GM19238 (cell line): ENCODE results near the gene MFAP4.

Experiments
- DNase-seq: peaks from one replicate; pipeline ENCODE4 v3.0.0; 2011; ENCODE audit warnings: low spot score; ENCODE audit not compliant: insufficient read length

MFAP4 gene

DNA sequence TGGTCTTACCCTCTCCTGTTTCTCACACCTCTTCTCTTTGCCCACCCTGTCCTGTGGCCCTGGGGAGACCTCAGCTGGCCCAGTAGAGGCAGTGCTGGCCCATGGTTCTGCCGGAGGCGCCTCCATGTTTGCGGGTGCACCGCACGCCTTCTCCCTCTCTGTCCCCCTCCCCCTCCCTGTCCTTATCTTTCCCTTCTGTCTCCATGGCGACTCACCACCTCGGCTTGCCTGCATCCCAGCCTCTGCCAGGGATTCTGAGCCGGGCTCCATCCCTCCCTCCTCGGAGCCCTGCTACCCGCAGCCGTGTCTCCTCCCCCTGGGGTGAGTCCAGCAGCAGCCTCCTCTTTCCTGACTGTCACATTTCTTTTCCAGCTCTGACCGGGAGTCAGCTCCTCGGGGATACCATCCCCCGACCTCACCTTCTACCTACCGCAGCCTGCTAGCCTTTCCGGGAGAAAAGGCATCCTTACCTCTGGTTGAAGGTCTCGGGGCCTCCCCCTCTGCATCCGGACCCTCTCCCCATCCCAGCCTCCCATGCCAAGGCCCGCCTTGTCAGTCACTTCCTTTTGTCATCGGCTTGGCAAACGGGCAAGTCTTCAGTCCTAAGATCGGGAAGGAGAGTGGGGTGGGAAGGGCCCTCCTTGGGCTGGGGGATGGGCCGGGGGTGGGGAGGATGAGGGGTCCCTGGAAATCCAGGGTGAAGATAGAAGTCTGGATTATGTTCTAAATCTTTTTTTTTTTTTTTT lies 24.1 kb upstream of the MFAP4 start, which contains the start of gene RNF112:
TSS of gene RNF112 (plus strand) at position 358 of the 746 bp plus-strand sequence. CDS start at position 535, 177 bp downstream.
- DNase-seq, result no peak

DNA sequence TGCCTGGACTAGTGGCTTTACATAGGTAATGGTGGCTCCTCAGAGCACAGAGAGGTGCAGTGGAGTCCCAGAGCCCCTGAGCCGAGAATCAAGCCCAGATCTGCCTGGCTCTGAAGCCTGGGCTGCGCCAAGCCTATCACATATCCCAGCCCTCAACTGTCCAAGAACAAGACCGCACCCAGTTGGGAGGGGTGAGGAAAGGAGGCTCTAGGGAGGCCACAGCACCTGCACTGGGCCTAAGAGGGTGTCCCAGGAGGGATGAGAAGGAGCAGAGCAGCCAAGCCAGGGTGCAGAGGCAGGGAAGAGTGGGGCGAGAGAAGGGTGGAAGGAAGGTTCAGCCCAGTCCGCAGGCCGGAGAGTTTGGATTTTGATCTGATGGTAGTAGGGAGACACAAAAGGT lies 23.1 kb upstream of the MFAP4 start:
- DNase-seq, result no peak

DNA sequence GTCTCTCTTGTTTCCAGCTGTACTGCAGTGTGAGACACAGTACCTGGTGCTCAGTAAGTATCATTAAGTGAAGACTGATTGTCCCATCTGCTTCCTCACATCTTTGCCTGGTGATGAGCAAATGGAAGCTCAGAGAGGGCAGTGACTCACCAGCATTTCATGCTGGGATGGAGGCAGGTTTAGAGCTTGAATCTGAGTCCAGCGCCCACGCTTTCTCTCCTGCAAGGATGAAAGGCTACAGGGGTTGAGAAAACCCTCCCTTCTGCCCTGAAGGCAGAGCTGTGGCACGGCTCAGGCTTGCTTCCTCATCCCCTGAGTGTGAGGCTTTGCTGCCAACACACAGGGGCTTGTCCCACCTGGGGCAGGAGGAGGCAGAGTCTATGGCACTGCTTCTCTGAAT lies 22.5 kb upstream of the MFAP4 start:
- no peak for DNase-seq

DNA sequence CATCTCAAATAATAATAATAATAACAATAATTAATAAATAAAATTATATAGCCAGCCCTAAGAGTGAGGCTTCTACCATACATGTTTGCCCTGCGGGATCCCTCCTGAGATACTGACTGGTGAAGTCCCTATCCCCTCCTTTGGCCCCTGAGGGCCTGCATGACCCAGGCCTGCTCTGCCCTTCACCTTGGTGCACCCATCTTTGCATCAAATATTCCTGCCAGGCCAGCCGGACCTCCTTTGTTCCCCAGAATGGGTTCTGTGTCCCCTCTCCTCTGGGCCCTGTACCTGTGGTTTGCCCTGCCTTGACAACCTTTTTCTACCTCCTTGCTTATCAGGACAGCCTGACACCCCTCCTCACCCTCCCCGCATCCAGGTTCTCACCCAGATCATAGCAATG lies 22.1 kb upstream of the MFAP4 start:
- no peak for DNase-seq

DNA sequence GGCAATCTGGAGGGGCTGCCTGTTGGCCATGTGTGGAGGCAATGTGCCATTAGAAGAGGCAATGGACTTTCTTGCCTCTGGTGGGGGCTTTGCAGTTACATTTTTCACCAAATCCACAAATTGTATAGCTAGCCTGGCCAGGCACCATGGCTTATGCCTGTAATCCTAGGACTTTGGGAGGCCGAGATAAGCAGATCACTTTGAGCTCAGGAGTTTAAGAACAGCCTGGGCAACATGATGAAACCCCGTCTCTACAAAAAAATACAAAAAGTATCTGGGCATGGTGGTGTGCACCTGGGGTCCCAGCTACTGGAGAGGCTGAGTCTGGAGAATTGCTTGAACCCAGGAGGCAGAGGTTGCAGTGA lies 21.3 kb upstream of the MFAP4 start:
- DNase-seq, result no peak

DNA sequence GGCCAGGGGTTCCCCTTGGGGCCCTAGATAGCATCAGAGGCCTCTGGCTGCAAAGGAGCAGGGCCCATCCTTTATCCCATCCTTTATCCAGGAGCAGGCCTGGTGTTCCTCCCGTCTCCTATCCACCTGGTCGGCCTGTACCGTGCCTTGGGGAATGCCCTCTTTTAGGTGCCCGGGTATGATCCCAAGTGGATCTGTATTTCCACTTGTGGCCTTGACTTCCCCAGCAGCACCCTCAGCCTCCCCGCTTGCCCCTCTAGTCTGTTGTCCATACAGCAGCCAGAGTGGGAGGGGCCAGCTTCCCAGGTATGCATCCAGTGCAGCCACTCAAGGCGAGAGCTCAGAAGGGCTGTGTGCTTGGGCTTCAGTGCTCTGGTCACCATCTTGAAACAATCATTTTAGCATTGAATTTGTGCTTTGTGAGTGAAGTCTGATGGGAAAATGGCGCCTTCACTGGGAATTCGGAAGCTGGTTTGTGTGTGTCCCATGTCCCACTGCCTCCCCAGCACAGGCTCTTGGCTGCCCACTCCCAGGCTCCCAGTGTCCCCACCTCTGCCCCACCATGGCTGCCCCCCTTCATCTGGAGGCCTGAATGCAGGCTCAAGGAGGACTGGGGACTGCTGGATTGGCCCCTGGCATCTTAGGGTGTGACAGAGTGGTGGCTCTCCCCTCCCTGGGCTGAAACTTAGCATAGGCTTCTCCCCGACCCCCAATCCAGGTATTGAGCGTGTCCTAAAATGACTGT lies 20.8 kb upstream of the MFAP4 start:
- no peak for DNase-seq

DNA sequence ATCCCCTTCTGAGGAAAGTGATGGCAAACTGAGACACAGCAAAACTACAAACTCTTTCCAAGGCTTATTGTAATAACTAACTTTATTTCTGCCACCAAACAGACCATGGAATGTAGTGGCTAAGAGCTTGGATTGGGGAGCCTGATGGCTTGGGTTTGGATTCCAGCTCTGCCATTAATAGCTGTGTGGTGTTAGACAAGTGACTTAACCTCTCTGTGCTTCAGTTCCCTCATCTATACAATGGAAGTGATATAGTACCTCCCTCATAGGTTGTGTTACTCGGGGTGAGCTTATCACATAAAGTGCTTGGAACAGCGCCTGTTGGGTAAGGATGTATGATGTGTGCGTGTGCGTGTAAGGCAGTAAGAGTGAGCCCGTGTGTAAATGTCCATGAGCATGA lies 18.1 kb upstream of the MFAP4 start:
- DNase-seq, result no peak

DNA sequence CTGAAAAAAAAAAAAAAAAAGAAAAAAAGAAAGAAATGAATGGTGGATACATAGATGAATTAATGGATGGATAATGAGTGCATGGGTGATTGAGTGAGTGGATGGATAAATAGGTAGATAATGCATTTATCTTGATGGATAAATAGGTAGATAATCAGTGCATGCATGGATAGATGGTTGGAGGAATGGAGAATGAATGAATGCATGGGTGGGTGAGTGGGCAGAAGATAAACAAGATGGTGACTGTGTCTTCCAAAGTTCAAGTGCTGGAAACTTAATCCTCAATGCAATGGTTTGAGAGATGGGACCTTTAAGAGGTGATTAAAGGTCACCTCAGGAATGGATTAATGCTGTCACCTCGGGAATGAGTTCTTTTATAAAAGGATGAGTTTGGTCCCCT lies 17.3 kb upstream of the MFAP4 start:
- DNase-seq, result no peak

DNA sequence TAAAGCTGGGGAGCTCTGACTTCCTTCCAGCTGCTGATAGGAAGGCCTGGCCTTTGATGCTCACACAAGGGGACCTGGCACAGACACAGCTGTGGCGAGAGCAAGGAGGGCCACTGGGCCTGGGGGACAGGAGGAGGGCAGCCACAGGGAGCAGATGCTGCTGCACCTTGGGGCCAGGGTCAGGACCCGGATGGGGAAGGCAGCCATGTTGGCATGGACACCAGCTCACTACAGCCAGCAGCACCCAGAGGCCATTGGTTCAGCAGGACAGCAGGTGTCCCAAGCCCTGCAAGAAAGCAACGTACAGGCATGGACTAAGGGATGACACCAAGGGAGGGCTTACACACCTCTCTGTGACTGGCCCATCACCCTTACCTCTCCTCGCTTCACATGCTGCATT lies 16.0 kb upstream of the MFAP4 start:
- DNase-seq, result no peak

DNA sequence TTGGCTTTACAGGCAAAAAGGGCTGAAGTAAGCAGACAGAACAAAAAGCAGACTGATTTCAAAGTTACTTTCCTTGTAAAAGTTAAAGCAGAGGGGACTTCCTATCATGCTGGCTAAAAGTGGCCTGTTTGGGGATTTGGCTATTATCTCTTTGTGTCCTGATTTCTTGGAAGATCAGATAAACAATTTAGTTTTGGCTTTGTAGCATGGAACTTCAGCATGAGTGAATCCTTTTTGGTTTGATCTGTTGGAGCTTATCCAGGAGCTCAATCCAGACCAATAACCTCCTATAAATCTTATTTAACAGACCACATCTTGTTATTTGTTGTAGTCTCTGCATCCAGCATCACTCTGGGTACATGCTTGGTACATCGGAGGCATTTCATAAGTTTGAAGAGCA lies 15.2 kb upstream of the MFAP4 start:
- no peak for DNase-seq

DNA sequence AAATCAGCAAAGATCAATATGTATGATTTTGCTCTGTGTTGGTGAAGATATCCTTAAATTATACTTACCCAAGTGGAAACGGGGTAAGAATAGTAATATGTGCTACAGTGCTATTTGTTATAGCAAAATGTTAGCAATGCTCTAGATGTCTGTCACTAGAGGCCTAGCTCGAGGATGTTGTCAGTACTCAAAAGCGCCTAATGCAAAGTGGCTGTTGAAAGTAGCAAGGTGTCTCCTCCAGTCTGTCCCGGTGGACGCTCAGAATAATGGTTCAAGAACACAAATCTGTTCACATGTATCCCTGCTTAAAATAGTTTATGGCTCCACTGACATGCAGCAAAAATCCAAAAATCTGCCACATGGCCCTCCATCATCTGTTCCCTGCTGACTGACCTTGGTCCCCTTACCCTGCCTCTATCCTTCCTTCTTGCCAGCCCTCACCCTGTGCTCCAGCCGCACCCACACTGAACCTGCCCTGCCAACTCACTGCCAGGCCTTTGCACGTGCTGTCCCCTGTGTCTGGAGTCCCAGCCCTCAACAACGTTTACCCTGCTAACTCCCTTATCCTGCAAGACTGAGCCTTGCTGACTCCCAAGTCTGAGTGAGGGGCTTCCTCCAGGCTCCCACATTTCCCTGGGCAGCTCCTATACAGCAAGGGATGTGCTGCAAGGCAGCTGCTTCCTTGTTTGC lies 14.5 kb upstream of the MFAP4 start:
- DNase-seq, result no peak

DNA sequence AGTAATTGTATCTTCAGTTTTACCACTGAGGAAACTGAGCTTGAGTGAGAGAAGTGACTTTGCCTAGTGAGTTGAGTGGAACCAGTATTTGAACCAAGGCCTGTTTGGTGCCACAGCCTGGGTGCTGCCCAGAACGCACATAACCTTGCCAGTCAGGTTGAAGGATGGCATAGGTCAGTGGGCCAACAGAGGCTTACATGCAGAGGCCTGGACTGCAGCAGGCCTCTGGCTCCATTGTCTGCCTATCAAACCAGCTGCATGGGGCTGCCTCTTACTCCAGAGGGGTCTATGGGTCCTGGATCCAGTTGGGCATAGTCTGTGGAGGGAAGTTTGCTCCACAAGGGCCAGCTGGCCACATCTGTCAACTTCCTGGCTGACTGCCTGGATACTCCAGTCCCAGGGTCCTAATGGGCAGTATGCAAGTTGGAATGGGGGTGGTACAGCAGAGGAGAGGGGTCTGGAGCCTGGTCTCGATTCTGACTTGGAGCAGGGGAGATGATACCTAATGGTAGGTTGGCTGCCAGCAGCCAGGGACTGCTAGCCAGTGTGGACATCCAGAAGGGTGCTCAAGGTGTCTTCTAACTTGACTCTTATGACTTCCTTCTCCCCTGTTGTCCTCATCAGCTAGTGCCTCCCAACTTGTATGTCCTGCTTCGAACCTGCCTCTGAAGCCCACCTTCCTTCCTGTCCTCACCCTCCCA lies 12.9 kb upstream of the MFAP4 start:
- no peak for DNase-seq

DNA sequence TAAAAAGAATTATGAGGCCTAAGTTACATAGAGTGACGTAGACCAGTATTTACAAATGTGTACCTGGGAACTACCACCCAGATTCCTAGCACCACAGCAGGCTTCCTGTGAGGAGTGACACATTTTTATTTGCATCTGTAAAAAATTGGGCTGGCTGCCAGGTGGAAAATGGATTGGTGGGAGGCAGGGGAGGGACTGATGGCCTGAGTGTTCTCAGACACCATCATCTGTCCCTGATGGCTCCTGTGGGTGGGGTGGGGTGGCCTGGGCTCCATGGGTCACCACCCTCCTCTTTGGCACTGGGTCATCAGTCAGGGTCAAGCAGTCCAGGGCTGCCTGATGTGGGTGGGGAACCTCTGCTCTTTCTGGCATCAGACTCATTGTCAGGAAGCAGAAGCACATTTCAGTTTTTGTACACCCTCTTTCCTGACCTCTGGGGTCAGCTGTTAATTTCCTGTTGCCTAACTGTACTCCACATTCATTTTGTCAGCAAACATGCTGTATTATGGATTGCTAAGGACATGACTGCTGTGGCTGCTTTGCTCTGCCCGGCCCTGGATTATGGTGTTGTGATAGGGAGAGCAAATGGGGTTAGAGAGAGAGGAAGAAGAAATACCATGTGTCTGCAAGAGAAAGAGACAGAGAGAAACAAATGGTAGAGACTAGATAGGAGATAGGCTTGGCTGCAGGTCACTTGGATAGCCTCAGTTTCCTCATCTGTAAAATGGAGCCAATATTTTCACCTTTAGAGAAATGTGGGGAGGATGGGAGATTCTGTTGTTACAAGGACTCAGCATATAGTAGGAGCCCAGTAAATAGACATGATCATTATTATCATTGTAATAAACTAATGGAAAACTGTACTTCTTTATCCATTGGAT lies 11.6 kb upstream of the MFAP4 start:
- no peak for DNase-seq

DNA sequence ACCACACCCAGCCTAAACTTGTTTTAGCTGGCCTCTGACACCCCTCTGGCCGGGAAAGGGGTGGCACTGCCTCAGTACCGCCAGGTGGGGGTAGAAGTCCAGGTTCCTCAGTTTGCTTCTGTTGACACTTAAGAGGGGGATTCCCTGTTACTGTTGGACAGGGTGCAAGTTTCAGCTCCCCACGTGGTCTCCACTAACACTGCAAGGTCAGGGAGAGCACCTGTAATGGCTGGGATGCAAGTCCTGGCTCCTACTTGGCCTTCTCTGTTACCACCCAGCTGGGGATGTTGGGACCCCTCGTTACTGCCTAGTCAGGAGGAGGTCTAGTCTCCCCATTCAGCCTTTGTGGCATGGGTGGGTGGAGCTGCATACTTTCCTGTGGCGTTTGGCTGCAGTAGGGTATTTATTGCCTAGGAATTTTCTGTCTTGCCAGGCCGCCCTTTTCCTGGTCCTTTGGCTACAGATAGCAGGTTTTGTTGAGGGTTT lies 10.6 kb upstream of the MFAP4 start:
- DNase-seq, result no peak

DNA sequence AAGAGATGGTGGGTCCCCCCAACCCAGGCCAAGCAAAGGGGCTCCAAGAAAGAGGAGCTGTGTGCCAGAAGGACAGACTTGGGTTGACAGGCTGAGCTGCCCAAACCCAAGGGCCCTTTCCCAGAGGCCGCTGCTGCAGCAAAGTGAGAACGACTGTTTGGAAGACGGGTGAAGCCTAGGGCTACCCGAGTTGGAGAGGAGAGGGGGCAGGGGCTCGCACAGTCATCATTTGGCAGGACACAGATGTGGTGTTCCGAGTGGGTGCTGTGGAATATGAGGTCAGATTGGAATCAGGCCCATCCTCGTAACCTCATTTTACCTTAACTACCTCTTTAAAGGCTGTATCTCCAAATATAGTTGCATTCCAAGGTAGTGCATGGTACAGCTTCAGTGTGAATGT lies 5.3 kb upstream of the MFAP4 start:
- DNase-seq, result no peak

DNA sequence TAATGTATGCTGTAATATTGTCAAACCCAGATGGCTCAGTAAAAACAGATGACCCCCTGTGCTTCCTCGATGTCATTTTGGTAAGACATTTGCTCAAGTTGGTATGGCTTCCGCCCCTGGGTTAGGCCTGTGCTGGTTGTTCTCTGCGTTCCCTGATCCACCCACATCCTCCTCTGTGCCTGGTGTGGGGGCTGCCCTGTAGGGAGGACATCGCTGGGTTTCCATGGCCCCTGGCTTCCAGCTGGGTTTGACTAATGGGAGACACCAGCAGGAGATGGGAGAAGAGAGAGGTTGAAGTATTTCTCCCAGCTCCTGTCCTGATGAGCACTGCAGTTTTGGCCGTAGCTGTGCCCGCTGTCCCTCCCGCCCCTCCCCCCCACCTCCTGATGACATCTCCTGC lies 4.4 kb upstream of the MFAP4 start:
- no peak for DNase-seq

DNA sequence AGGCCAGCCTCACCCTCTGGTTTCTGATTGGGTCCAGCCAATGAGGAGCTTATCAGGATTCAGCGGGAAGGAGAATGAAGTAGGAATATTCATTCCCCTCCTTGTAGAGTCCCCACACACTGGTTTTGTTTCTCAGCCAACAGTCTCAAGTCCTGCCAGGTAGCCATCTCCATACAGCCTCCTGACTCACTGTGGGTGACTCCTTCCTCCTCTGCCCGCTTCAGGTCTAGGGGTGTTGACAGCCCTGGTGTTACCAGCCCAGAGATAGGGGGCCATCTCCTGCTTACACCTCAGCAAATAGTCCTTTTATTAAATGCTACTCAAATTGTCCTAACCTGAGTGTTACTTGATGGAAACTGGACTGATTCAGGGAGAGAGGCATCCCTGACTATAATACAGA lies 4.0 kb upstream of the MFAP4 start:
- DNase-seq, result no peak

DNA sequence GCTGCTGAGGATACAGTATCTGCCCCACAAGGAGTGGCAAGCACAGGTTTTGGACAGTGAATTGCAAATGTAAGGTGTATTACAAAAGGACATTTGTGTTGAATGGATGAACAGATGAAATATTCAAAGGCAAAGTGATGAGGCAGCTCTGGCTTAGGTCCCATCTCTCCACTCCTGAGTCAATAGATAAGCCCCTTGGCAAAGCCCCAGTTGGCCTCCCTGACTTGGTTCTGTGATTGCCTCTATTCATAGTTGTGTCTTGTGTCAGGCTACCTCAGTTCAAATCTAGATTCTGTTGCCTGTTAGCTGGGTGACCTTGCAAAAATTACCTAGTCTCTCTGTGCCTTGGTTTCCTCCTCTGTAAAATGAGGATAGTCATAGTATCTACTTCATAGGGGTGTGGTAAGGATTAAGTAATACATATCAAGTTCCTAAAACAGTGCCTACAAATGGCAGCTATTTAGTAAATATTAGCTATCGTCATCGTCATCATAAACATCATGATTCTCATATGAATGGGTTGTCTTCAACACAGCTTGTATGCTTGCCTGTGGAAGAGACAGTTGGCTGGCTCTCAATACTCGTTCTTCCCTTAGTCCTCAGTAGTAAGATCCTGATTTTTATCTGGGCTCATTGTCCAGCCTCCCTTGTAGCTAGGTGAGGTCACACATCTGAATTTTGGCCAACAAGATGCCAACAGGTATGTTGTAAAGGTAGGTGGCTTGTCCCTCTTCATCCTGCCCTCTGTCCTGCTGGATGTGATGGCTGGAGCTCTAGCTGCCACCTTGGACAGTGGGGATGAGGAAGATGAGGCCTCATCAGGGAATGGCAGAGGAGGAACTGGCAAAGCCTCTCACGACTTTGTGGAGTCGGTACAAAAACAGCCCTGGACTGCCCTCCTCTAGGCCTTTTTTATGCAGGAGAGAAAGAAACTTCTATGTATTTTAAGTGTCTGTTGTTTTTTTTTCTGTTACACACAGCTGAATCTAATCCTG lies 2.1 kb upstream of the MFAP4 start:
- no peak for DNase-seq

DNA sequence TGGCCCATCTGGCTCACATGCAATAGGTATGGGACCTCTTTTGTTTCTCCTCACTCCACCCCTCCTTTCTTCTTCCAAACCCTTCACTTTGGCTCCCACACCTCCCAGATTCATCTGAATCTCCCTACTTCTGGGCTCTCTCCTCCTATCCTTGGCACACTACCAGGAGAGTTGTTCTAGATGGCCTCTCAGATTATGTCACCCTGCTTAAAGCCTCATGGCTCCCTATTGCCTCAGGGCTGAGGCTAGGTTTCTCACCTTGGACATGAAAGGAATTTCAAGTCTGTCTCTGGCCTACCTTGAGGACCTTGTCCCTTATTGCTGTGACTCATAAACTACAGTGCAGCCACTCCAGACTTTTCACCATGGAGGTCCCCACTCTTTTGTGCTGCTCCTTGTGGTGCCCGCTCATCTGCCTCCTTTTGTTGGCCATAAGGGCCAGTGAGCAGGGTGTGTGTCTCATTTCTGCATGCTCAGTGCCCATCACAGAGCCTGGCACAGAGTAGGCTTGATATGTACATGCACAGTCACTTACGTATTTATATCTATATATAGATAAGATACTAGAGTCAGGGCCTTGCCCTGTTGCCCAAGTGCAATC lies 1.0 kb upstream of the MFAP4 start:
- no peak for DNase-seq
